ENCODE results near the gene LRRC40.
A peak's percentile ranks its signal among the peaks of the same experiment; 100 is the strongest.
"Not testable (repeated sequence)": the region's sequence is repeated elsewhere in the genome, so short reads cannot be mapped to it uniquely, and the experiment has no call there.

LRRC40 gene

DNA sequence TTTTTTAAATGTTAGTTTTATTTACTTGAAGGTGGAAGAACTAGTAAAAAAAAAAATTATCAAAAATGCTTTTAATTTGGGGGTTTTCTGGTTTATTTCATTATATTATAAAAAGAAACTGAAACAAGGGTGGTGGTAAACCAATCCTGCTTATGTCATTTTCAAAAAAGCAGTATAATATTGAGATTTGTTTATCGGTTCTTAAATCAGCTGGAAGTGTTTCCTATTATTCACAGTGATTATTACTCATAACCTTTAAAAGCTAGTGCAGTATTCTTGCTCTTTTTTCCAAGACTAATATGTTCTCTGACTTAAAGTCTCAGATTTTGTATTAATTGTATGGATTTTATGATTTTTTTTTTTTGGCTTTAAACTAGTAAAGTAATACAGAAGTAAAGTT is 5.4 kb upstream of the LRRC40 start:
- Histone ChIP-seq H3K36me3 (replicated peaks; ENCODE audit: low read depth, low read length) (no peaks in the 10 kb centered on the region), H4K20me1 (ENCODE audit: insufficient read depth, low read length) (no peaks in the 10 kb centered on the region), H3K4me1 (ENCODE audit: low read length) (peaks cover 8% of the 10 kb centered on the region; the same call in 1 of the 2 replicates), H3K27me3 (ENCODE audit: low read depth, low read length) (no peaks in the 10 kb centered on the region), H3K4me3 (ENCODE audit: low read length) (no peak overlapping the region), H3K9ac (ENCODE audit: low read length) (no peak overlapping the region), H3K4me2 (ENCODE audit: low read length) (no peak overlapping the region), H3K9me3 (ENCODE audit: insufficient read depth, low read length) (no peaks in the 10 kb centered on the region), H3K27ac (ENCODE audit: low read length) (no peak overlapping the region), H2AFZ (ENCODE audit: low read depth, low read length) (no peak overlapping the region), H3K79me2 (ENCODE audit: low read length) (peaks cover 97% of the 10 kb centered on the region)
- TF ChIP-seq CTCF (IDR thresholded peaks at IDR 0.05; ENCODE audit: low read depth, low read length): no peak
- TF ChIP-seq EZH2phosphoT487 (IDR thresholded peaks at IDR 0.05; ENCODE audit: low read depth): no peak

DNA sequence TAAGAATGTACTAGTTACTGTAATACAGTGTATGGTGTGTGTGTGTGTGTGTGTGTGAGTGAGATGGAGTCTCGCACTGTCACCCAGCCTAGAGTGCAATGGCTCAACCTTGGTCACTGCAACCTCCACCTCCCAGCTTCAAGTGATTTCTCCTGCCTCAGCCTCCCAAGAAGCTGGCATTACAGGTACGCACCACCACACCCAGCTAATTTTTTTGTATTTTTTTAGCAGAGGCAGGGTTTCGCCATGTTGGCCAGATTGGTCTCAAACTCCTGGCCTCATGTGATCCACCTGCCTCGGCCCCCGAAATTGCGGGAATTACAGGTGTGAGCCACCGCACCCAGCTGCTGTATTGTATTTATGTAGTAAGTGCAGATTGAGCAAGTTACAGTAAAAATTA is 2.9 kb upstream of the LRRC40 start:
- no peak overlapping the region for H2AFZ ChIP-seq (ENCODE audit: low read depth, low read length)
- no peak overlapping the region for H3K27ac ChIP-seq (ENCODE audit: low read length)
- H3K36me3 ChIP-seq (replicated peaks; ENCODE audit: low read depth, low read length): no peaks in the 10 kb centered on the region
- H4K20me1 ChIP-seq (ENCODE audit: insufficient read depth, low read length): no peaks in the 10 kb centered on the region
- H3K9me3 ChIP-seq (ENCODE audit: insufficient read depth, low read length): no peaks in the 10 kb centered on the region
- TF ChIP-seq EZH2phosphoT487 (IDR thresholded peaks at IDR 0.05; ENCODE audit: low read depth) (no peak), CTCF (IDR thresholded peaks at IDR 0.05; ENCODE audit: low read depth, low read length) (no peak)
- peaks cover 18% of the 10 kb centered on the region for H3K4me1 ChIP-seq (ENCODE audit: low read length)
- H3K27me3 ChIP-seq (ENCODE audit: low read depth, low read length): no peaks in the 10 kb centered on the region
- H3K4me2 ChIP-seq (ENCODE audit: low read length): no peak overlapping the region
- peaks cover 99% of the 10 kb centered on the region for H3K79me2 ChIP-seq (ENCODE audit: low read length)
- no peak overlapping the region for H3K9ac ChIP-seq (ENCODE audit: low read length)
- no peak overlapping the region for H3K4me3 ChIP-seq (ENCODE audit: low read length)

DNA sequence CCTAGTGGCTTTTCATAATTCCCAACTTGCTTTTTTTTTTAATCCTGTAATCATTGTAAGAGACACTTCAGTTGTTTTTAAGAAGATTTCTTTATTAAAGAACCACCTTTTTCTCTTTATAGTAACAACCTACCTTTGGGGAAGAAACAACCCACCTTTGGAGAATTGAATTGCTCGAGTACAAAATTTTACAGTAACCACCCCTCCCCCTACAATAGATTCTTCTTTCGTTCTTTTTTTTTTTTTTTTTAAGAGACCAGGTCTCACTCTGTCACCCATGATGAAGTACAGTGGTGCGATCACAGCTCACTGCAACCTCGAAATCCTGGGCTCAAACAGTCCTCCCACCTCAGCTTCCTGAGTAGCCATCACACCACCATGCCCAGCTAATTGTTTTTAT is 2.1 kb upstream of the LRRC40 start:
- Histone ChIP-seq H3K79me2 (ENCODE audit: low read length) (peaks cover 99% of the 10 kb centered on the region), H4K20me1 (ENCODE audit: insufficient read depth, low read length) (no peaks in the 10 kb centered on the region), H3K4me1 (ENCODE audit: low read length) (peaks cover 26% of the 10 kb centered on the region), H3K27ac (ENCODE audit: low read length) (no peak overlapping the region), H3K9ac (ENCODE audit: low read length) (no peak overlapping the region), H3K27me3 (ENCODE audit: low read depth, low read length) (no peaks in the 10 kb centered on the region), H2AFZ (ENCODE audit: low read depth, low read length) (no peak overlapping the region), H3K36me3 (replicated peaks; ENCODE audit: low read depth, low read length) (no peaks in the 10 kb centered on the region), H3K4me3 (ENCODE audit: low read length) (no peak overlapping the region), H3K4me2 (ENCODE audit: low read length) (0 out of 2 replicates have a peak overlapping the region, but pooled peaks have one; percentile 81), H3K9me3 (ENCODE audit: insufficient read depth, low read length) (no peaks in the 10 kb centered on the region)
- TF ChIP-seq EZH2phosphoT487 (IDR thresholded peaks at IDR 0.05; ENCODE audit: low read depth) (no peak), CTCF (IDR thresholded peaks at IDR 0.05; ENCODE audit: low read depth, low read length) (no peak)

DNA sequence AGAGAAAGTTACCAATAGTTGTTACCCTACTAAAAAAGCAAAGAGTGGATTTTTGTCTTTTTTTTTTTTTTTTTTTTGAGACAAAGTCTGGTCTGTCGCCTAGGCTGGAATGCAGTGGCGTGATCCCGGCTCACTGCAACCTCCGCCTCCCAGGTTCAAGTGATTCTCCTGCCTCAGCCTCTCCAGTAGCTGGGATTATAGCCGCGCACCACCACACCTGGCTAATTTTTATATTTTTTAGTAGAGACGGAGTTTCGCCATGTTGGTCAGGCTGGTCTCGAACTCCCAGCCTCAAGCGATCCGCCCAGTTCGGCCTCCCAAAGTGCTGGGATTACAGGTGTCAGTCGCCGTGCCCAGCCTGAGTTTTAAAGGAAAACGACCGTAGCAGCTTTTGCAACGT is 1.5 kb upstream of the LRRC40 start:
- Histone ChIP-seq H3K9ac (ENCODE audit: low read length) (peak overlapping the region; percentile 84), H3K79me2 (ENCODE audit: low read length) (peaks cover 100% of the 10 kb centered on the region), H3K4me1 (ENCODE audit: low read length) (peaks cover 32% of the 10 kb centered on the region), H3K4me2 (ENCODE audit: low read length) (peak overlapping the region; percentile 81), H3K4me3 (ENCODE audit: low read length) (peak overlapping the region; percentile 97)
- not testable (repeated sequence) for H3K36me3 ChIP-seq (replicated peaks; ENCODE audit: low read depth, low read length); H4K20me1 ChIP-seq (ENCODE audit: insufficient read depth, low read length); H2AFZ ChIP-seq (ENCODE audit: low read depth, low read length); H3K9me3 ChIP-seq (ENCODE audit: insufficient read depth, low read length); H3K27me3 ChIP-seq (ENCODE audit: low read depth, low read length); H3K27ac ChIP-seq (ENCODE audit: low read length)

DNA sequence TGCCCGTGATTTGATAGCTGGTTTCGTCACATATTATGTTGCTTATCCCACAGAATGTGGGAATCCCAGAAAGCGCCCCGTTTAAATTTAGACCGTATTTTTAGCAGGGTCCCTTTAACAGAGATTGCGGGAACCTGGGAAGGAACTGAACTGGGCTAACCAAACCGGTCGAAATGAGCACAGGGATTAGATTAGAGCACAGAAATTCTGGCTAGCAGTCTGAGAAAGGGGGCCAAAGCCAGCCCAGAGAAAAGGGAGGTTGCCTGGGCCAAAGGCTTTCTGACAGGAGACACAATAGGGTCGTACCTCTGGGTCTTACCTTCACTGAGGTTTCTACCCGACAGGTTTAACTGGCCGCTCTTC is 327 bp downstream of the LRRC40 start:
- no peaks in the 10 kb centered on the region for H3K27me3 ChIP-seq (ENCODE audit: low read depth, low read length)
- no peaks in the 10 kb centered on the region for H3K9me3 ChIP-seq (ENCODE audit: insufficient read depth, low read length)
- peak overlapping the region; percentile 97 for H3K4me3 ChIP-seq (ENCODE audit: low read length)
- H3K9ac ChIP-seq (ENCODE audit: low read length): peak overlapping the region; percentile 91
- no peak for TF ChIP-seq EZH2phosphoT487 (IDR thresholded peaks at IDR 0.05; ENCODE audit: low read depth)
- TF ChIP-seq CTCF (IDR thresholded peaks at IDR 0.05; ENCODE audit: low read depth, low read length): no peak
- H4K20me1 ChIP-seq (ENCODE audit: insufficient read depth, low read length): 0 out of 2 replicates have a peak, but pooled peaks cover 4% of the 10 kb centered on the region
- H3K4me1 ChIP-seq (ENCODE audit: low read length): peaks cover 32% of the 10 kb centered on the region
- peak overlapping the region; percentile 85 for H3K4me2 ChIP-seq (ENCODE audit: low read length)
- no peaks in the 10 kb centered on the region for H3K36me3 ChIP-seq (replicated peaks; ENCODE audit: low read depth, low read length)
- peaks cover 99% of the 10 kb centered on the region for H3K79me2 ChIP-seq (ENCODE audit: low read length)
- H3K27ac ChIP-seq (ENCODE audit: low read length): peak overlapping the region; percentile 67
- peak overlapping the region; percentile 68 for H2AFZ ChIP-seq (ENCODE audit: low read depth, low read length)
